Loucy (cell line): ENCODE measurements around the gene TBC1D8.

Experiments used
- CTCF ChIP-seq: fragments of 200-600 bp; sonication (generic); conservative IDR thresholded peaks from 2 replicates; pipeline ENCODE4 v1.5.1; 2014; ENCODE audit warnings: mild to moderate bottlenecking, antibody characterized with exemption, low read length
- EZH2phosphoT487 ChIP-seq: fragments of 200-600 bp; IDR thresholded peaks from 2 replicates; pipeline ENCODE4 v1.6.1; 2018; ENCODE audit warnings: antibody characterized with exemption, mild to moderate bottlenecking, moderate library complexity, borderline replicate concordance

DNA sequence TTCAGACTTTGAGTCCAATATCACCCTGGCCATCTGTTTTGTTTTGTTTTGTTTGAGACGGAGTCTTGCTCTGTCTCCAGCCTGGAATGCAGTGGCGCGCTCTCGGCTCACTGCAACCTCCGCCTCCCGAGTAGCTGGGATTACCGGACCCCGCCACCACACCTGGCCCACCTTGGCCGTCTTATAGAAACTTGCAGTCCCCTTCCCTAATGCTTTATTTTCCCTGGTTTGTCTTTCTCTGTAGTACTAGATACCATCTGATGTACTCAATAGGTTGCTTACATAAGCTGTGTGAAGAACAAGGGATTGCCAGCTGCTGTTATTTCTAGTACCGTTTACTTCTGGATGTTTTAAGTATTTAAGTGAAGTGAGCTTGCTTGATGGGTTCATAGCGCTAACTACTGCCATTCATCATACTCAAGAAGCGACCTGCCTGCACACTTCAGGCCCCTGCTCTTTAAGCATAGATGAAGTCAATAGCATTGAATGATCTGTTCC lies 147.9 kb downstream of the TBC1D8 start:
- TF ChIP-seq CTCF (no peak), EZH2phosphoT487 (no peak)
